HG03159 (cell line): Measurements from ENCODE around the gene MXI1.

Experiments used
- ATAC-seq: cut with Tn5 transposase; IDR thresholded peaks from one replicate; pipeline ENCODE4 v1.9.1; 2021; ENCODE audit warnings: mild to moderate bottlenecking, moderate library complexity; ENCODE audit not compliant: unreplicated experiment

MXI1 gene

DNA sequence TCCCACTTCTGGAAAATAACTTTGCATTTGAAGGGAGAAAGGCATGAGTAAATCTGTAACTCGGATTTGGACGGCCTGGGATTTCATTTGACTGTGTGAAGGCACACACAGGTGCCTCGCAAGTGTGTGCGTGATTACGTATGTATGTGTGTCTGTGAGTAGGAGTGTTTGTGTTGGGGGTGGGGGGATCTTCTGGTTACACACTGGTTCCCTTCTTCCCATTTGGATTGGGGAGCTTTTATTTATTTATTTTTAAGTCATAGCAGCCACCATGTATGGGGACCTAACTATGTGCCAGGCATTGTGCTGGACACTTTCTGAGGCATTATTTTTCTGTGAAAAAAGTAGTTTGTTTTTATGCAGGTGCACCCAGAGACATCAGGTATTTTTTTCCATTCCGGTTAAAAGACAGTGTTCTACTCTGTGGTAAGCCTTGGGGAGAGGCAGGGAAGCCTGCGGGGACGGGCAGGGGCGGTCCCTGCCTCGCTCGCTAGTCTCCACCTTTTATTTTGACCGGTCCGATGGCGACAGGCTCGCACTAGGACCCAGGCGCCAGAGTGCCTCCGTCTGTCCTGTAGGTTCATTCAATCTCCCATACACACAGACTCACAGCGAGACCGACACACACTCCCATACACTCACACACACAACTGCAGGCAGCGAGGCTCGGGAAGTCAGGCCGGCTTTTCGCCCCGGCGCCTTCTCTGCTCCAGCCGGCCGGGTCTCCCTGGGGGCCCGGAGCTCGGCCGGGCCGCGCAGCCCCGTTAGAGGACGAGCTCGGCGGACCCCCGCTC is at the start of gene MXI1:
MXI1 (plus strand) TSS at position 595 of the 794 bp plus-strand sequence. CDS start 204 bp downstream, outside the sequence.
- ATAC-seq = peak; percentile 48

DNA sequence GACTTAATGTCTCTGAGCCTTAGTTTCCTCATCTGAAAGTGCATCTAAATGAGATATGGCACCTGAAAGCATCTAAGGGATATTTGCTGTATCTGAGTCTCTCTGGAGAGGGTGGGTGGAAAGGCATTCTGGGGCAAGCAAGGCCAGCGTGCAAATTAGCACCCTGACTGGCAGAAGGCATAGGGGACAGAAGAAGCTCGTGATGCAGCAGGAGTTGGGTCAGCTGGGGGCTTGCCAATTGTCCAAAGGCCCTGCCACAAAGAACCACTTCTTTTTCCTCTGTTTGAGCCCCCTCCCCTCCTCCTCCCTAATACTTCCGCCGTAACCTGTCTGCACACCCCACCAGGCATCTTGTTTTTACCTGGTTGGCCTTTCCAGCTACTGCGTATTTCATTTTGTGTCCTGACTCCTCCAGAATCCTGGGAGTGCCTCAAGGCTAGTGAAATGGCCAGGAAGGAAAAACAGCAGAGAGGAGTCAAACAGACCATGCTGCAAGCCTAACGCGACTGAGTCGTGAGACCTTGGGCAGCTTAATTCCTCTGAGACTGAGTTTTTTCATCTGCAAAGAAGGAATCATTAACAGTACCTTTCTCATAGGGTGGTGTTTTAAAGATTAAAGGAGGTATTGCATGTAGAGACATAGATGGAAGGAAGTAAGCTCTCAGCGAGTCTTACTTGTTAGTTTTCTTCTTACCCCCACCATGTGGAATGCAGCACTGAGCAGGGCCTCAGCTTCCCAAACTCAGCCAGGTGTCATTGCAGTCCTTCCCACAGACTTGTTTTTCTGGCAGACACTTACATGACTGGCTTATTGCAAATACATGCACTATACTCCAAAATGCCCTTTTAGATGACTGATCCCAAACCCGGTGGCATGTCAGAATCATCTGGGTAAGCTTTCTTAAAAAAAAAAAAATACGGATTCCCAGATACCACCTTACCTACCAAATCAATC is 49.1 kb upstream of the MXI1 start:
- ATAC-seq = no peak

DNA sequence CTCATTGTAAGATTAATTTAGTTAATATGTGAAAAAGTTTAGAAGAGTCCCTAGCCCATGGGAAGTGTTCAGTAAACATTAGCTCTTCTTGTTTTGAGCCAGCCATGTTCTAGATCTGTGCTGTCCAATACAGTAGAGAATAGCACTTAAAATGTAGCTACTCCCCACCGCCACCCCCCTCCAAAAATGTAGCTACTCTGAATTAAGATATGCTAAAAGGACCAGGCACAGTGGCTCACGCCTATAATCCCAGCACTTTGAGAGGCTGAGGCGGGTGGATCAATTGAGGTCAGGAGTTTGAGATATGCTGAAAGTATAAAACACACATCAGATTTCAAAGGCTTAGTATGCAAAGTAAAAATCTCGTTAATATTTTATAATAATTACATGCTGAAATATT is 47.3 kb upstream of the MXI1 start:
- no peak for ATAC-seq

DNA sequence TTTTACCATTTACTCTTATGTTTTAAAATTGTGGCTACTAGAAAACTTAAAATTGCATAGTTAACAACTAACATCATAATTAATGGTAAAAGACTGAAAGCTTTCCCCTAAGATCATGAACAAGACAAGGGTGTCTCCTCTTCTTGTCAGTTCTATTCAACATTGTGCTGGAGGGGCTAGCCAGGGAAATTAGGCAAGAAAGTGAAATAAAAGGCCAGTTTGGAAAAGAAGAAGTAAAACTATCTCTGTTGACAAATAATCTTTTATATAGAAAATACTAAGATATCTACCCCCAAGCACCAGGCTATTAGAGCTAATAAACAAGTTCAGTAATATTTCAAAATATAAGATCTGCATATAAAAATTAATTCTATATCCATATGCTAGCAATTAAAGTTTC is 46.9 kb upstream of the MXI1 start:
- no peak for ATAC-seq

DNA sequence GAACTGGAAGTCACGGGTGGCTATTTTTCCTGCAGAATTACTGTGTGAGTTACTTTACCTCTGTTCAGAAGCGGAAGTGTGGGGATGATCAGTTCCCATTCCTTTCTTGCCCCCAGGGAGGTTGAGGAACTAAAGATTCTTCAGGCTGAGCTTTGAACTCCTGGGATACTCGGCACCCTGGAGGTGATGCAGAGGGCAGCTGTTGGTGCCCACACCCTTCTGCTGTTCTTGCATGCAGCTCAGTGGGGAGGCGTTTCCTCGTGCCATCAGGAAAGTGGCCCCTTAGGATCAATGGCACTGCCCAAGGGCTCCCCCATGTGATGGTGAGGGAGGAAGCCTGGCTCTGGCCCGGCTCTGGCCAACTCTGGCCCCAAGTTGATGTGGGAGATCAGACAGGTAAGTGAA is 44.7 kb upstream of the MXI1 start:
- ATAC-seq = no peak

DNA sequence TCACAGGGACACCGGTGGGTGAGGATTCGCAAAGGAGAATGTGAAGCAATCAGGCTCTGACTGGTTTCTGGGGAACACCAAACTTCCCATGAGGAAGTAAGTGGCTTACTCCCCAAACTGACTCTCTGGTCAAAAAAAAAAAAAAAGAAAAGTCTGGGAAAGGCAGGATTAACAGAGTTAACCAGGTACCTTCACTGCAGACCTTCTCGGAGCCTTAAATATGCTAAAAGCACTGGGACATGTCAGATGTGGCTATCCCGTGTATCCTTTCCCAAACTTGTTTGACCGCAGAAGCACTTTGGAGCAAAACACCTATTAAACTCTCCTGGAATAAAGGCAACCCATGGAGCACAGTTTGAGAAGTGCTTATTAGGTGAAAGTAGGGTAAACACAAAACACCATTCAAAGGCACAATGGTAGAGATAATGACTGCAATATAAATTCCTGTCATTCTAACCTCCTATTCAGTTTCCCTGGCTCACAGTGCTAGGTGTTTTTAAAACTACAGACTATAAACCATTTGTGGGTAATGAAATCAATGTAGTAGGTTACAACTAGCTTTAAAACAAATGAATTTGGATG is 44.1 kb upstream of the MXI1 start:
- ATAC-seq = no peak

DNA sequence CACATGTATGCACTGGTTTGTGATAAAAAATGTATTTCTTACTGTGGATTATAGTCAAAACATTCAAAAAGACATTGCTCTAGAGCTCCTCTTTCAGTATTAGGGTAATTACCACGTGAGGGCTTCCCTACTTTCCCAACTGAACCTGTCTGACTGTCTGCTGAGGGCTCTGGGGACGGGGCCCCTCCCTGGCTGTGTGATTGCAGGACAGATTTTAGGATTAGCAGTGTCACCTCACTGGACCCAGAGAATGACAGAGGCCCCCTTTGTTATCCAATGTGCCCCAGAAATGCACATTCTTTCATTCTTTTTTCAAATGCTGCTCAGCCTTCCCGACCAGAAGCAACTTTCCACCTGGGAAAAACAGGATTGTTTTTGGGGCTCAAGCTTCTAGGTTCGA is 43.6 kb upstream of the MXI1 start:
- ATAC-seq = no peak

DNA sequence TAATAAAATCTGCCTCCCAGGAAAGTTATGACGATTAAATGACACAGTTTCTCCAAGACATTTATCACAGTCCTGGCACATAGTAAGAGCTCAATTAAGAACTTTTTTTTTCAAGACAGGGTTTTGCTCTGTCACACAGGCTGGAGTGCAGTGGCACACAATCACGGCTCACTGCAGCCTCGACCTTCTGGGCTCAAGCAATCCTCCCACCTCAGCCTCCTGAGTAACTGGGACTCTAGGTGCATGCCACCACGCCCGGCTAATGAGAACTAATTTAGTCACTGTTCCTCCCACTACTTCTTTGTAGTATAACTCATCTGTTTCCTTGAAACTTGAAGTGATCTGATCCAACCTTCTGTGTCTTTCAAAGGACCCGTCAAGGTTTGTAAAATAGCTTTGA is 42.2 kb upstream of the MXI1 start:
- ATAC-seq = no peak

DNA sequence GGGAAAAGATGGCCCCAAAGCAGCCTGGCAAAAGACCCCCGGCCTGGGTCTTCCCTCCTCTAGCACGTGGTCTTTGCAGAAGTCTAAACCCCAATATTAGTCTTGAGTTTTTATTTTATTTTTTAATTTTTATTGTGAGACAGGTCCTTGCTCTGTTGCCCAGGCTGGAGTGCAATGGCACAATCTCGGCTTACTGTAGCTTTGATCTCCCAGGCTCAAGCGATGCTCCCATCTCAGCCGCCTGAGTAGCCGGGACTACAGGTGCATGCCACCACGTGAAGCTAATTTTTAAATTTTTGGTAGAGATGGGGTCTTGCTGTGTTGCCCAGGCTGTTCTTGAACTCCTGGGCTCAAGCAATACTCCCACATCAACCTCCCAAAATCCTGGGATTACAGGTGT is 40.3 kb upstream of the MXI1 start:
- no peak for ATAC-seq

DNA sequence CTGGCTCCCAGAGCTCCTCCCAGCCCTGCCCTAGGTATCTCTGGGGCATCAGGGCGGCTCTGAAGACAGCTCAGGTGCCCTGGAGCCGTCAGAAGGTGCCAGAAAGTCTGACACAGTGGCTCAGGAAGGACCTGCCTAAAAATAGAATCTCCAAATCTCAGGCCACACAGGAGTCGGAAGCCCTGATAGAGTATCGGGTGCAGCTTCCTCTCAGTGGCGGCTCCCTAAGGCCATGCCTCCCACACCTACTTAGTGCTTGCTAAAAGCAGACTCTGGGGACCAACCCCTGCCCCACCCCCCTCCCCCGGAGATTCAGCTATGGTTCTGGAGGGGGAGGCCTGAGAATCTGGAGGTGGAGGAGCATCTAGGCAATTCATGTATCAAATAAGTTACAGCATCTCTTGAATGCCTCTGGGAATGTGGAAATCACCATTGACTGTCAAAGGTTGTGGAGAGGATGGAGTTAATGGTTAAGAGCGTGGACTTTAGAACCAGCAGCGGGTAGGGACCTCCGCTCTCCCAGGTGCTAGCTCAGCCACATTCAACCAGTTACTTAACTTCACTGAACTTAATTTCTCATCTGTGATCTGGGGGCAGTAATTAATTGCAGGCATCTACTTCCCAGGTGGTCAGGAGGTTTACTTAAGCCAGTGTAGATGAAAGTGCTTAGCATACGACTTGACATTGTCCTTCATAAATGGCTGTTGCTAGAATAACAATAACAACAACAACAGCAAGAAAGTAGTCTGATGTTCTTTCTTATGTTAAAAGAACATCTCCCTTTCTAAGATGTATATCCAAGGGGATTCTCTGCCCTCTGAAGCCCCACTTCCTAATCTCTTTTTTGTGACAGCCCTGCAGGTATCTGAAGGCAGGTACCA is 38.6 kb upstream of the MXI1 start:
- ATAC-seq = no peak

DNA sequence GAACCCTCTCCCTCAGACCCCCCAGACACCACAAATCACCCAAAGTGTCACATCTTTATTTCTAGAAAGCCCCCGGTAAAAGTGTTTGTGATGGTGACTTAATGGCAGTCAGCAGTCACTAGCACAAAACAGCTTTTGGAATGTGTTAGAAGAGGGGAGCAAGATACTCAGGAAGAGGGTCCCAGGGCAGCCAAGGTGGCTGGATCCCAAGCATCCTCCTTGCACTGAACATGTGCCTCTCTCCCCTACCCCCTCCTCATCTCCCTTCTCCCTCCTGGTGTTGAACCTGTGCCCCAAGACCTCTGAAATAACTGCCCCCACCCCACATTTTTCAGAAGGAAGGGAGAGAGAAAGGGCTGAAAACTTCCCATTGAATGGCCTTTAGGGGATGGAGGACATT is 37.8 kb upstream of the MXI1 start:
- no peak for ATAC-seq

DNA sequence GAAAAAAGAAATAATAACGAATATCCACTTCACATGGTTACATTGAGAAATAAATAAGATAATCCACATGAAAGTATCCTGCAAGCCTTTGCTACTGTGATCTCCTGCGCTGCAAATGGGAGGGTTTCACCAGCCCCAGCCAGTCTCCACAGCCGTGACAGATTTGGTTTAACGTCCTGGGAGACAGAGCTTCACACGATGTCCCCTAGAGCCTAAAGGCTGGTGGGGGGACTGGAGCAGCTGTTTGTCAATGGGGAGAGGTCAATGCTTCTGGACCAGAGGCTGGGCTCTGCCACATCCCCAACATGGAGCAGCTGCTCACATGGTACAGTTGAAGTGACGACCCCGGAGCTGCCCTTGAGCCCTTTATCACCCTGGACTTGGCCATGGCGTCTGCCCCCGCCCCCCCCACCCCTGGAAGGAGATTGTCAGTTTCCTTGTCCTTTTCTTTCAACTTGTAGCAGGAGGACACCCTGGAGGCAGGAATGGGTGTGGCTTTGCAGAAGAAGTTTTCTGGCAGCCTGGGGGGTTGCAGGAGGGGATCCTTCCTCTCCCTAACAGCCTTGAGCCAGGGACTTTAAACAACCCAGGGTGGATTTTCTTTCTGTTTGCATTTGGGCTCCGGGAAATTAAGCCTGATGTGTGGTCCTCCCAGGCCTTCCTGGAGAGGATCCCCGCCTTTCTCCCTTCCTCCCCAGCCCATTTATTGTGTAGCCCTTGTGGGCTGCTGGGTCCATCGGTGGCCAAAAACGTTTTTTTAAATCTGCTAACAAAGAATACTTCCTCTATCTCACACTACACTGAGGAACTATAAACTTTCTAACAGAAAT is 37.0 kb upstream of the MXI1 start:
- no peak for ATAC-seq

DNA sequence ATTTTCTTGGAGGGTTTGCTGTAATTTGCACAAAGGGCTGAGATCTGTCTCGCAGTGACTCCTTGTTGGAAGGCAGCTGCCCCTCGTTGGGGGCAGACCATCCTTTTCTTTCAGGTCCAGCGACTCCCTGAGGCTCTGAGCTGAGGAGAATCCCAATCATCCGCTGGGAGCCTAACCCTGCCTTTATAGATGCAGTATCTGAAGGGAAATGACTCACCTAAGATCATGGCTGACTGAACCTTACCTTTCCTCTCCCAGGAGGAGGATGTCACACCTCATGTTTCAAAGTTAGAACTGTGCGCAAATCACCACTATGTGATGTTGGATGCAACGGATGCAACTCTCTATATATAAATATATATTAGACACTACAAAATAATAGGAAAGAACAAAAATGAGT is 36.4 kb upstream of the MXI1 start:
- no peak for ATAC-seq

DNA sequence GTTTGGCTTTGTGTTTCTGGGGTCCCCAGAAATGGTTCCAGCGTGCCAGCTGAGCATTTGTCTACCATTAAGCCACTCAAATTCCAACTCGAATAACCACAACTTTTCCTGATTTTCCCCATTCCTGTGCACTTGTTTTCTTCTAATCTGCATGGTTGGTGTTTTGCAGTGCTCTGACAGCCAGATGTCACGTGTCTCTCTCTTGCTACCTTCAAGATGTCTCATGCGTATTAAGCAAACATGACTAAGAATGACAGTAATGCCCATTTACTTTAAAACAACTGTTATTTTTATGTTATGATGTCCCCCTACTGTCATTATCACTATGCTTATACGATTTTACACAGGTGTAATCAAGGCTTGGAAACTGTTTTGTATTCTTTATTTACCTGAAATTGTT is 35.2 kb upstream of the MXI1 start:
- ATAC-seq = no peak

DNA sequence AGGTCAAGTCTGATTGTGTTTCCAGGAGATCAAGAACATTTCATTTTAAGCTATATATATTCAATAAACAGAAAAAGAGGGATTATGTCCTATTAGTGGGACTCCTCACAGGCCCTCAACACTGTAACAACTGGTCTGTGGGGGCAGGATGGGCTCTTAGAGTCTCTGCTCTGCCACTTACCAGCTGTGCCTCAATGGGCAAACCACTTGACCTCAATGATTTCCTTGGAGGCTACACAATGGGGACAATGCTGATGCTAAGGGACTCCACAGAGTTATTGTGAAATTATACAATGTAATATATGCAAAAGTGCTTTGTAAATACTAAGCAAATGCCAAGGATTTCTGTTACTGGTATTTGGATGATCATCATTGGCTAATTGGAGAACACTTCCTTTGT is 33.2 kb upstream of the MXI1 start:
- no peak for ATAC-seq

DNA sequence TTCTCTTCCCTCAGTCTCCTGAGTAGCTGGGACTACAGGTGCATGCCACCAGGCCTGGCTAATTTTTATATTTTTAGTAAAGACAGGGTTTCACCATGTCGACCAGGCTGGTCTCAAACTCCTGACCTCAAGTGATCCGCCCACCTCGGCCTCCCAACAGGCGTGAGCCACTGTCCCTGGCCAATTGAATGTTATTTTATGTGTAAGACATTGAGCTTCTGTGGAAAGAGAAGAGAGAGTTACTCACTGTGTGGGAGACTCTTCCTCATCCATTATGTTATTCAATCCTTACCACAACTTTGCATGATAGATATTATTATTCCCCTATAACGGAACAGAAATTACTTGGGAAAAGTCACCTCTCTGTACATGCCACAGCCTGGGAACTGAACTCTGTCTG is 32.6 kb upstream of the MXI1 start:
- ATAC-seq = no peak

DNA sequence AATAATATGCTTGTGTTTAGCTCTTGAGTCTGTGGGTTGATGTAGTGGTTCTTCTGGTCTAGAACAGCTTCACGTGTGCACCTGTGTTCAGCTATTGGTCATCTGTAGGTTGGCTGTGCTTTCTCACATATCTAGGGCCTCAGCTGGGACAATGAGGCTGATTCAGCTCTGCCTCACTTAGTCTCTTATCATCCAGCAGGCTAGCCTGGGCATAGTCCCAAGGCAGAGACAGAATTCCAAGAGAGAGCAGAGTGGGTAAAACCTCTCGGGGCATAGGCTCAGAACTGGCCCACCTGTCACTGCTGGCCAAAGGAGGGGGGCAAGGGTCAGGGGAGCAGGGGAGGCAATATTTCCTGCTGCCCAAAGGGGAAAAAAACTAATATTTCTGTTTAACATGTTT is 32.0 kb upstream of the MXI1 start:
- ATAC-seq = no peak

DNA sequence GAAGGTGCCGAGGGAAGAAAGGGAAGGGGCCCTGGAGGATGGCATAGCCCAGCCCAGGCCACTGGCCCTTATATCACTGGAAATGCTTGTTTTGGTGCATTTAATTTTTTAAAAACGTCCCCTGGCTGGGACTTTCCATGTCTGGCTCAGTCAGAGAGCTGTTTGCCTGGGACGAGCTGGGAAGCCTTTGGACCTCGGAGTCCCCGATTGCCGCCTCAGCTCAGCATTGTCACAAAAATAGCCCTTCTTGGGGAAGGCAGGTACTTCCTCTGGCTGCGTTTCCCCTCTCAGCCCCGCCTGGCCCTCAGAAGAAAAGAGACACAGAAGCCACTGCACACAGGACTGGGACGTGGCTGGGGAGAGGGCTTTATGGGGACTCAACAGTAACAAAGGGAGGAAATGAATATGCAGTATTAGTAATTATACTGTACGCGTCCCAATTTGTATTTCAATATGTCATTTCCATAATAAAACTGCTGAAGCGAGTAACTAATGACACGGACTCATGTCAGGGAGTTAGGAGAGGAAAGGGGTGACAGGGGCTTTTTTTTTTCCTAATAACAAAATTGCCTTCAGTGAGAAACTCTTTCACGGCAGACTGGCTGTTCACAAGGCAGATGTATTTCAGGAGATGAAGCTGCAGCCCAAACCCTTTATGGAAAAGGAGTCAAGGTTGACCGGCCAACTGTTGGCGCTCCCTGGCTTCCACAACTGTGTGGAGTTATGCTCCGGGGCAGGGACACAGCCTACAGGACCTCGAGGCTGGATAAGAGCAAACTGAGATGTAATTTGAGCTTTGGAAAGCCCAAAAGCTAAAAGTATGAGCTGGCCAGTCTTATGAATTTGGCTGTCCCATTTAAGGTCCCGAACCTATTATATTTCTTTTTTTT is 31.0 kb upstream of the MXI1 start:
- ATAC-seq = no peak

DNA sequence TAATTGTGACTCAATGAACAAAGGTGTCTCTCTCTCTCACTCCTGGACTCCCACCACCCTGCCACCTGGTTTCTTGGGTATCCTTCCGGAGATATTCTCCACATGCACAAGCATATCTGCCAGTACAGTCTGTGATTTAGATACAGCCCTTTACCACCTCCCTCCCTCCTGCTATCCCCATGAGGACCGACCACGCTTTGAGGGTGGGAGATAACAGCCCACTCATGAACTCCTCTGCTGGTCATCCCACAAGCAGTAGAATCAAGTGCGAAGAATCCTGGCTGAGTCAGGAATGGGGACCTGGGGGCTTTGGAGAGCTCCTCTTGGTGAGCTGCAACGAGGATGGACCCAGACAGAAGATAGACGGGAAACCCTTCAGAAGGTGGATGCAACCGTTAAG is 28.2 kb upstream of the MXI1 start:
- ATAC-seq = no peak
